ENCODE results near the gene OR6S1.

Gene OR6S1

DNA sequence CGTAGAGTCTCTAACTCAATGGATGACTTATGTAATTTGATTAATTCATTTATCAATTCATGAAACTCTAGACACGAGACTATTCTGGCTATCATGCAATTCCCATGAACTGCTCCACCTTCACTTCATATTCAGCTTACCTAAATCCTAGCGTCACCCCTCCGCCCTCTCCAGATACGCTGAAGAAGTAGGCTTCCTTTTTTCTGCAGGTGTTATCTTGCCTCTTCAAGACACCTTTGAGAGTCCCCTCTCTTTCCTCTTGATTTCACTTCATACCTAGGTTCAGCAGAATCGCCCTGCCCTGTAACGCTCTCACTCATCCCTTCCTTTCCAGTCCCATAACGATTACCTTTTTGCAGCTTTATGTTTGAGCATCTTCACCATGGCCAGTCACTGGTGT, 38.9 kb upstream of the OR6S1 start:
- Histone ChIP-seq H3K36me3 (replicated peaks; ENCODE audit: insufficient read depth, low read length) (no peaks in the 10 kb centered on the region), H3F3A (ENCODE audit: insufficient read depth, low read length) (peaks cover 56% of the 10 kb centered on the region), H3K9ac (ENCODE audit: low read length) (peak overlapping the region; percentile 91; the same call in 1 of the 2 replicates), H3K4me3 (ENCODE audit: low read length) (peak overlapping the region; percentile 67), H3K27me3 (replicated peaks; ENCODE audit: insufficient read depth, low read length) (no peaks in the 10 kb centered on the region), H3K9me2 (replicated peaks; ENCODE audit: insufficient read depth, low read length) (no peaks in the 10 kb centered on the region), H3K9me3 (replicated peaks; ENCODE audit: insufficient read depth, low read length) (no peaks in the 10 kb centered on the region), H3K4me1 (ENCODE audit: low read length) (0 out of 2 replicates have a peak, but pooled peaks cover 5% of the 10 kb centered on the region), H3K4me2 (ENCODE audit: low read depth, low read length) (peak overlapping the region; percentile 97), H4K20me1 (ENCODE audit: insufficient read depth, low read length) (no peaks in the 10 kb centered on the region), H3K79me2 (ENCODE audit: low read length) (no peaks in the 10 kb centered on the region), H3K27ac (ENCODE audit: low read length) (peak overlapping the region; percentile 99), H2AFZ (ENCODE audit: low read length) (peak overlapping the region; percentile 38; the same call in 1 of the 2 replicates)
- TF ChIP-seq EZH2phosphoT487 (IDR thresholded peaks at IDR 0.05; ENCODE audit: low read length) (no peak), EZH2 (optimal IDR thresholded peaks at IDR 0.05; ENCODE audit: low read depth, low read length) (no peak)
- TF ChIP-seq, protein P1, sequence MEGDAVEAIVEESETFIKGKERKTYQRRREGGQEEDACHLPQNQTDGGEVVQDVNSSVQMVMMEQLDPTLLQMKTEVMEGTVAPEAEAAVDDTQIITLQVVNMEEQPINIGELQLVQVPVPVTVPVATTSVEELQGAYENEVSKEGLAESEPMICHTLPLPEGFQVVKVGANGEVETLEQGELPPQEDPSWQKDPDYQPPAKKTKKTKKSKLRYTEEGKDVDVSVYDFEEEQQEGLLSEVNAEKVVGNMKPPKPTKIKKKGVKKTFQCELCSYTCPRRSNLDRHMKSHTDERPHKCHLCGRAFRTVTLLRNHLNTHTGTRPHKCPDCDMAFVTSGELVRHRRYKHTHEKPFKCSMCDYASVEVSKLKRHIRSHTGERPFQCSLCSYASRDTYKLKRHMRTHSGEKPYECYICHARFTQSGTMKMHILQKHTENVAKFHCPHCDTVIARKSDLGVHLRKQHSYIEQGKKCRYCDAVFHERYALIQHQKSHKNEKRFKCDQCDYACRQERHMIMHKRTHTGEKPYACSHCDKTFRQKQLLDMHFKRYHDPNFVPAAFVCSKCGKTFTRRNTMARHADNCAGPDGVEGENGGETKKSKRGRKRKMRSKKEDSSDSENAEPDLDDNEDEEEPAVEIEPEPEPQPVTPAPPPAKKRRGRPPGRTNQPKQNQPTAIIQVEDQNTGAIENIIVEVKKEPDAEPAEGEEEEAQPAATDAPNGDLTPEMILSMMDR (IDR thresholded peaks at IDR 0.05; ENCODE audit: low read length): no peak
- DNase-seq: peak; percentile 36

DNA sequence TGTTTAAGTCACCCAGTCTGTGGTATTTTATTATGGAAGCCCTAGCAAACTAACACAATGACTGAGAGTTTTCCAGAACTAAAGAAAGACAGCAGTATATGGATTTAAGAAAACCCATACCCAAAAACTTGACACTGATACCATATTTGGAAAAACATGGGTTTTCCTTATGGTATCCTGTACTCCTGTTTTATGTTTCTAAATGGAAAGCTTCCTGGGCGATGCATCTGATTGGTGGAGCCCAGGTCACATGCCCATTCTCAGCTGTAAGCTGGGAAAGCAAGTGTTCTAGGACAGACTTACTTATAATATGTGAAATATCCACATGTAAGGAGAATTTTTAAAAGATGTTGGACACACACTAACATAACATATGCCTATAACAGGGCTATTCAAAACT, 38.4 kb upstream of the OR6S1 start:
- Histone ChIP-seq H3K4me2 (ENCODE audit: low read depth, low read length) (peak overlapping the region; percentile 97), H3K9ac (ENCODE audit: low read length) (peak overlapping the region; percentile 91; the same call in 1 of the 2 replicates), H3K4me3 (ENCODE audit: low read length) (peak overlapping the region; percentile 67), H3K27ac (ENCODE audit: low read length) (peak overlapping the region; percentile 99; the same call in 1 of the 2 replicates), H3F3A (ENCODE audit: insufficient read depth, low read length) (peaks cover 55% of the 10 kb centered on the region), H3K27me3 (replicated peaks; ENCODE audit: insufficient read depth, low read length) (no peaks in the 10 kb centered on the region), H3K9me3 (replicated peaks; ENCODE audit: insufficient read depth, low read length) (no peaks in the 10 kb centered on the region), H3K36me3 (replicated peaks; ENCODE audit: insufficient read depth, low read length) (no peaks in the 10 kb centered on the region), H3K9me2 (replicated peaks; ENCODE audit: insufficient read depth, low read length) (no peaks in the 10 kb centered on the region), H4K20me1 (ENCODE audit: insufficient read depth, low read length) (no peaks in the 10 kb centered on the region), H2AFZ (ENCODE audit: low read length) (peak overlapping the region; percentile 72), H3K4me1 (ENCODE audit: low read length) (0 out of 2 replicates have a peak, but pooled peaks cover 5% of the 10 kb centered on the region), H3K79me2 (ENCODE audit: low read length) (no peaks in the 10 kb centered on the region)
- TF ChIP-seq EZH2 (optimal IDR thresholded peaks at IDR 0.05; ENCODE audit: low read depth, low read length) (no peak), EZH2phosphoT487 (IDR thresholded peaks at IDR 0.05; ENCODE audit: low read length) (no peak)
- TF ChIP-seq, protein P1 (IDR thresholded peaks at IDR 0.05; ENCODE audit: low read length): no peak
- DNase-seq: peak; percentile 8

DNA sequence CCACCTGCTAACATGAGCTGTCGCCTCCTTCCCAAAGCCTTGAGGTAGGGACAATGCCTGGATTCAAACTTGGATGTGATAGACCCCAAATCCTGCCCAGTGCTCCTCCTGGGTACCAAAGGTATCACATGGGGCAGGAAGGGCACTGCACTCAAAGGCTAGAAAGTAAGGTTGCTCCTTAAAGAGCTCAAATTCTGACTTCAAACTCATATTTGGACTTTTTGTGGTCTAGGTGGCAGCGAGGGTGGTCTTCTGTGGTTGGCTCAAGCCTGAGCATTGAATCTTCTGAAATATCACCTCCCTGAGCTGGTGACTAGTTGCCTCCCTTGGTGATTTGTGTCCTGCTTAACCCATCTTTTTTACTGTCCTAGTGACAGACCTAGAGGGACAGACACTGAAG, 34.6 kb upstream of the OR6S1 start:
- no peak overlapping the region for H2AFZ ChIP-seq (ENCODE audit: low read length)
- H3K79me2 ChIP-seq (ENCODE audit: low read length): no peaks in the 10 kb centered on the region
- TF ChIP-seq EZH2phosphoT487 (IDR thresholded peaks at IDR 0.05; ENCODE audit: low read length) (no peak), EZH2 (optimal IDR thresholded peaks at IDR 0.05; ENCODE audit: low read depth, low read length) (no peak)
- TF ChIP-seq, protein P1 (IDR thresholded peaks at IDR 0.05; ENCODE audit: low read length): no peak
- no peak overlapping the region for H3K9ac ChIP-seq (ENCODE audit: low read length)
- no peak overlapping the region for H3K27ac ChIP-seq (ENCODE audit: low read length)
- no peak overlapping the region for H3K4me3 ChIP-seq (ENCODE audit: low read length)
- no peak for DNase-seq
- H3K4me2 ChIP-seq (ENCODE audit: low read depth, low read length): no peak overlapping the region
- peaks cover 18% of the 10 kb centered on the region for H3F3A ChIP-seq (ENCODE audit: insufficient read depth, low read length)
- 0 out of 2 replicates have a peak, but pooled peaks cover 5% of the 10 kb centered on the region for H3K4me1 ChIP-seq (ENCODE audit: low read length)
- H3K27me3 ChIP-seq (replicated peaks; ENCODE audit: insufficient read depth, low read length): no peaks in the 10 kb centered on the region
- no peaks in the 10 kb centered on the region for H3K36me3 ChIP-seq (replicated peaks; ENCODE audit: insufficient read depth, low read length)
- no peaks in the 10 kb centered on the region for H3K9me2 ChIP-seq (replicated peaks; ENCODE audit: insufficient read depth, low read length)
- no peaks in the 10 kb centered on the region for H4K20me1 ChIP-seq (ENCODE audit: insufficient read depth, low read length)
- H3K9me3 ChIP-seq (replicated peaks; ENCODE audit: insufficient read depth, low read length): no peaks in the 10 kb centered on the region

Measured in MM.1S (cell line).